Inflammatory macrophage treated with lipopolysaccharide for 1 hour (primary cell): ENCODE results near the gene KCTD2.
"Not testable (repeated sequence)": the region's sequence is repeated elsewhere in the genome, so short reads cannot be mapped to it uniquely, and the experiment has no call there.

Source experiments
- DNase-seq, 2 donors: peaks; one replicate each; pipeline ENCODE4 v3.0.0-alpha.2; 2020 to 2022

KCTD2 gene

GRCh38 chr17:75046407-75047289 is at the start of gene KCTD2, which contains the start of gene ATP5PD:
Gene KCTD2 (plus strand): TSS chr17:75047225. CDS start chr17:75047251, 26 bp downstream.
Gene ATP5PD (minus strand): TSS chr17:75046969. CDS start chr17:75042650, 4,319 bp downstream.
- DNase-seq: peak; percentile 95 to 96

- no peak for DNase-seq
Measured at GRCh38 chr17:74998783-74999182, 48.2 kb upstream of the KCTD2 start.

GRCh38 chr17:74999523-74999922 is 47.5 kb upstream of the KCTD2 start:
- DNase-seq: no peak

GRCh38 chr17:75001915-75002843 is 44.8 kb upstream of the KCTD2 start:
- peak; percentile 67 to 82 for DNase-seq

GRCh38 chr17:75003070-75003956 is 43.7 kb upstream of the KCTD2 start:
- DNase-seq: no peak

GRCh38 chr17:75003957-75004355 is 43.1 kb upstream of the KCTD2 start:
- DNase-seq: no peak

- DNase-seq: no peak
Measured at GRCh38 chr17:75004371-75004770, 42.7 kb upstream of the KCTD2 start.

GRCh38 chr17:75005291-75005690 is 41.7 kb upstream of the KCTD2 start:
- no peak for DNase-seq

- not testable (repeated sequence) for DNase-seq
Measured at GRCh38 chr17:75006084-75006483, 40.9 kb upstream of the KCTD2 start.

GRCh38 chr17:75006653-75007052 is 40.4 kb upstream of the KCTD2 start:
- DNase-seq: peak; percentile 53 to 56

GRCh38 chr17:75008373-75008772 is 38.7 kb upstream of the KCTD2 start:
- DNase-seq: no peak

- DNase-seq: no peak
Measured at GRCh38 chr17:75009139-75009724, 37.8 kb upstream of the KCTD2 start.

GRCh38 chr17:75010683-75011400 is 36.2 kb upstream of the KCTD2 start:
- no peak for DNase-seq

GRCh38 chr17:75011401-75012095 is 35.5 kb upstream of the KCTD2 start:
- DNase-seq: no peak

- no peak for DNase-seq
Measured at GRCh38 chr17:75012096-75012345, 35.0 kb upstream of the KCTD2 start.

GRCh38 chr17:75012346-75013091 is 34.5 kb upstream of the KCTD2 start, which contains the start of gene MRPL58:
Gene MRPL58 (plus strand): TSS chr17:75012670. CDS start chr17:75012687, 17 bp downstream.
- DNase-seq: peak; percentile 73 to 85

GRCh38 chr17:75013092-75013559 is 33.9 kb upstream of the KCTD2 start:
- DNase-seq: peak in 1 of 2 donors; percentile 9

GRCh38 chr17:75019146-75019545 is 27.9 kb upstream of the KCTD2 start:
- DNase-seq: no peak

GRCh38 chr17:75019710-75020109 is 27.3 kb upstream of the KCTD2 start:
- no peak for DNase-seq
